Activated T-cell treated with anti-CD3 and anti-CD28 coated beads, Interleukin-2, amount 50 U/mL, for 1 hour (primary cell): Measurements from ENCODE around the gene KCNIP1.

Experiments
- DNase-seq: peaks from one replicate; pipeline ENCODE4 v3.0.0-alpha.2; 2020

Gene KCNIP1

GRCh38 chr5:170571281-170571731, 67.5 kb downstream of the KCNIP1 start:
- DNase-seq = no peak

GRCh38 chr5:170571875-170572852, 68.3 kb downstream of the KCNIP1 start:
- no peak for DNase-seq

- DNase-seq = no peak
Observed at GRCh38 chr5:170573114-170573513, 69.3 kb downstream of the KCNIP1 start.

GRCh38 chr5:170573660-170574059, 69.8 kb downstream of the KCNIP1 start:
- DNase-seq = no peak

- DNase-seq = no peak
Observed at GRCh38 chr5:170576602-170577535, 73.0 kb downstream of the KCNIP1 start.

- no peak for DNase-seq
Observed at GRCh38 chr5:170579601-170580000, 75.8 kb downstream of the KCNIP1 start.

GRCh38 chr5:170581211-170581610, 77.4 kb downstream of the KCNIP1 start:
- no peak for DNase-seq

GRCh38 chr5:170582644-170583330, 79.0 kb downstream of the KCNIP1 start:
- no peak for DNase-seq

GRCh38 chr5:170584003-170584402, 80.2 kb downstream of the KCNIP1 start:
- no peak for DNase-seq

- no peak for DNase-seq
Observed at GRCh38 chr5:170584450-170585058, 80.7 kb downstream of the KCNIP1 start.

GRCh38 chr5:170585273-170585948, 81.6 kb downstream of the KCNIP1 start:
- DNase-seq = no peak

- DNase-seq = no peak
Observed at GRCh38 chr5:170587808-170588207, 84.0 kb downstream of the KCNIP1 start.

- no peak for DNase-seq
Observed at GRCh38 chr5:170589643-170590042, 85.8 kb downstream of the KCNIP1 start.

GRCh38 chr5:170590566-170590965, 86.7 kb downstream of the KCNIP1 start:
- DNase-seq = no peak

- no peak for DNase-seq
Observed at GRCh38 chr5:170591054-170591453, 87.2 kb downstream of the KCNIP1 start.

GRCh38 chr5:170596482-170597044, 92.7 kb downstream of the KCNIP1 start:
- DNase-seq = no peak

GRCh38 chr5:170597109-170597751, 93.4 kb downstream of the KCNIP1 start:
- DNase-seq = no peak

- DNase-seq = no peak
Observed at GRCh38 chr5:170597872-170598271, 94.1 kb downstream of the KCNIP1 start.

- no peak for DNase-seq
Observed at GRCh38 chr5:170599756-170600155, 95.9 kb downstream of the KCNIP1 start.

GRCh38 chr5:170601619-170602018, 97.8 kb downstream of the KCNIP1 start:
- no peak for DNase-seq

GRCh38 chr5:170603109-170603508, 99.3 kb downstream of the KCNIP1 start:
- no peak for DNase-seq
